ENCODE measurements around the gene MYO7B.

MYO7B gene

GRCh38 chr2:127638361-127639110, 103.1 kb downstream of the MYO7B start:
- DNase-seq (ENCODE audit: low read depth): no peak

GRCh38 chr2:127639111-127639474, 103.6 kb downstream of the MYO7B start:
- DNase-seq (ENCODE audit: low read depth): no peak

DNA sequence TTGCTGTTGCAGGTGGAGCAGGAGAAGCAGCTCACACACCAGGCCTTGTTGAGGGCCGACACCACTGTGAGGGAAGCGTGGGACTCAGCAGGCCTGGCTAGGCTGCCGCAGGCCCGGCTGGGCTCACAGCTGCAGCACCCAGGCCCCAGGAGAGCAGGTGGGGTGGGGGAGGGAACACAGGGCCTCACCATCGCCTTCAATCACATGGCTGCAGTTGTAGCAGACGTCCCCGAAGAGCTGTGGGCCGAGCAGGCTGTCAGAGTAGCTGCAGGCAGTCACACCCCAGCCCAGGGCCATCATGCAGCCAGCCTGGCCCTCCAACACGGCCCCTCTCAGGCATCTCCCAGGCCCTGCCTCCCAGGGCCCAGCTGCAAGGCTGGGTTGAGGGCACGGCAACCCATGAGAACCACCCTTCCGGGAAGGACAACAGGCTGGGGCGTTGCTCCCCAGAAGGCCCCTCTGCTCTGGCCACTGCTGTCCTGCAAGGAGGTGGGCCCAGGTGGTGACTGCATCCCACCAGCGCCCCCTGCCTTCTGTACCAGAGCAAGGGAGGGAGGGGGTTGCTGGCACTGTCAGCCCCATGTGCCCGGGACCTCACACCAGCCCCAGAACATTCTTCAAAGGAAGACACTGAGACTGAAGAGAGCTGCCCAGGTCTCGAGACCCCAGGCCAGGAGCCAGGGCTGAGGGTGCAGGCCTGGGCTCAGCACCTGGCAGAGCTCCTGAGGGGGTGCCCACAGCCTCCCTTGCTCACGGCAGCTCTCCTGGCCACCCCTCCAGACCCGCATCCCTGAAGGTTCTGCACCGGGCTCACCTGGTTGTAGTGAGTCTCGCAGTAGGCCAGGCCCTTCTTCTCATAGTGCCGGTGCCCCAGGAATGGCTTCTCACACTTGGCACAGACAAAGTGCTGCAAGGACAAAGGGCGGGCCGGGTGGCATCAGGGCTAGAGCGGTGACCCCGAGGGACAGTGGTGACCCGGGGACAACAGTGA, 104.9 kb downstream of the MYO7B start:
- no peak for DNase-seq (ENCODE audit: low read depth)

- DNase-seq (ENCODE audit: low read depth): no peak
Measured at GRCh38 chr2:127641133-127641532, 105.7 kb downstream of the MYO7B start.

GRCh38 chr2:127641846-127642507, 106.5 kb downstream of the MYO7B start:
- DNase-seq (ENCODE audit: low read depth): no peak

DNA sequence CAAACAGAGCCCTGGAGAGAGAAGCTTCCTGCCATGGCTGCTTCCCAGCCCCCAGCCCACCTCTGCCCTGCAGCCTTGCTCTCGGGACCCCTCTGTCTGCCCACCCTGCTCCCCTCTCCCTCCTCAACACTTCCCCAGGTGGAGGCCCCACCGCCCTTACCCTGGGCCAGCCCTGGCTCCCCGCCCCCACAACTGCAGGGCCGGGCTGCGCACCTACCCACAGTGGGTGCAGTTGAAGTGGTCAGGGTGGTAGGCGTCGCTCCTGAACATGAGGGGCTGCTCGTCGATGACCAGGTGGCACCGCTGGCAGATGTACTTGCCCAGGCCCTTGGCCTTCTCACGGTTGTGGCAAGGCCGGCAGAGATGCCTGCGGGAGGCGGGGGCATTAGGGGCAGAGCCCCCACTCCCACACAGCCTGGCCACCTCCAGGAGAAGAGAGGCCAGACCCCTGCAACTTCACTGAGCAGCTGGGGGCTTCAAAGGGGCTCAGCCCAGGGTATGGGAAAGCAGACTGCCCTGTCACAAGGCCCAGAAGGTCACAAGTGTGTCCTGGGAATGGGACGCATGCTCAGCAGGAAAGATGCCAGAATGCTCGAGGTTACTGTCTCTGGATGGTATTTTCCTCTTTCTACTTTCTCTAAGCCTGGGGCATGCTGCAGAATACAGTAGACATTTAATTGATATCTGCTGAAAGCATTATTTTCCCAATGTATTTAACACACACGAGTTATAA, 107.4 kb downstream of the MYO7B start:
- DNase-seq (ENCODE audit: low read depth): no peak

- no peak for DNase-seq (ENCODE audit: low read depth)
Measured at GRCh38 chr2:127643439-127644065, 108.1 kb downstream of the MYO7B start.

DNA sequence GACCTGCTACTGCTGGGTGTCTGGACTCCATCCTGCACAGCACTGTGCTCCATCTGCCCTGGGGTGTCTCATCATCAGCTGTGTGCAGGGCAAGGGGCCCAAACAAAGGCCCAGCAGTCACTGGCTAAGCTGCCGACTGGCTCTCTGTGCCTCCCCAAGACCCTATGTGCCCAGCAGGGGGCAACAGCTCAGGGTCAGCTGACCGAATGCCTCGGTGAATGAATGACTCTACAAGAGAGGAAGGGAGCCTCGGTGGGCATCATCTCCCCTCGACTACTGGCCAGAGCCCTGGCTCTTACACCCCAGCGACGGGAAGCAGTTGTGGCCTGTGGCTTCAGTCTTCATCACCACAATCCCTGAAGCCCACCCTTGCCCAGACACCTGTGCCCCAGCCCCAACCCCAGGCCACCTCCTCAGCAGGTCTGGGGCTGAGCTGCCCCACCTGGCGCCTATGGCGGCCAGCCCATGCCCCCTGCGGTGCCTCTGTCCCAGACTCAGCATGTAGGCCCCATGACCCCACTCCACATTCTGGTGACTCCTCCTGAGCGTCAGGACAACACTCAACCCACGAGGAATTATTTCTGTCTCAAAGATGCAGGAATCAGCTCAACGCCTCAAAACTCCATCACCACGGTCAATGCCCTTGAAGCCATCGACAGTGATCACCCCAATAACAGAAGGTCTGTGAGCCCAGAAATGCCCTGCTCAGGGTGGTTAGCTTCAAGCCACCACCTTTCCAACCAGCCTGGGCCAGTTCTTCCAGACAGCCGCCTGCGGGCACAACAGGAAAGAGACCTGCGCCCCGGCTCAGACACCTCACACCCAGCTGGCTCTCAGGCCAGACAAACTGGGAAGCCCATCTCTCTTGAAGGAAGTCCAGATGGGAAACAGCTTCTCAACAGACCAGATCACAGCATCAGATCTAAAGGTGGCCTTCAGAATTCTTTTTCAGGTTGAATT, 108.9 kb downstream of the MYO7B start:
- no peak for DNase-seq (ENCODE audit: low read depth)

DNA sequence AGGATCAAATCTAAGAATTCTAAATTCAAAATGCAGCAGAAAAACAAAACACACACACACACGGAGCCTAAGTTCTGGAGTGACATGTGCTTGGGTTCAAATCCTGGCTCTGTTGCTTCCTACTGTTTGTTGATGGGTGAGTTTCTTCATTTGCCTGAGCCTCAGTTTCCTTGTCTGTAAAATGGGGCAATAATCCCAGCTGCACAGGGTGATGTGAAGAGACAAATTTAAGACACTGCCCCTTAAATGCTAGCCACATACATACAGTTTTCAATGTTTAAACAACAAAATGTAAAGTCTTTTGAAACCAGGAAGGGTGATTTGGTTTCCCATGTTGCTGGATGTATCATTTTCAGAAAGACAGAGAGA, 109.5 kb downstream of the MYO7B start:
- DNase-seq (ENCODE audit: low read depth): no peak

- no peak for DNase-seq (ENCODE audit: low read depth)
Measured at GRCh38 chr2:127645395-127646291, 110.2 kb downstream of the MYO7B start, which contains the start of gene GPR17. Gene GPR17, plus strand, starts transcription at chr2:127646153. Its CDS starts 4,583 bp downstream, at chr2:127650736.

- DNase-seq (ENCODE audit: low read depth): no peak
Measured at GRCh38 chr2:127646487-127647241, 111.2 kb downstream of the MYO7B start.

DNA sequence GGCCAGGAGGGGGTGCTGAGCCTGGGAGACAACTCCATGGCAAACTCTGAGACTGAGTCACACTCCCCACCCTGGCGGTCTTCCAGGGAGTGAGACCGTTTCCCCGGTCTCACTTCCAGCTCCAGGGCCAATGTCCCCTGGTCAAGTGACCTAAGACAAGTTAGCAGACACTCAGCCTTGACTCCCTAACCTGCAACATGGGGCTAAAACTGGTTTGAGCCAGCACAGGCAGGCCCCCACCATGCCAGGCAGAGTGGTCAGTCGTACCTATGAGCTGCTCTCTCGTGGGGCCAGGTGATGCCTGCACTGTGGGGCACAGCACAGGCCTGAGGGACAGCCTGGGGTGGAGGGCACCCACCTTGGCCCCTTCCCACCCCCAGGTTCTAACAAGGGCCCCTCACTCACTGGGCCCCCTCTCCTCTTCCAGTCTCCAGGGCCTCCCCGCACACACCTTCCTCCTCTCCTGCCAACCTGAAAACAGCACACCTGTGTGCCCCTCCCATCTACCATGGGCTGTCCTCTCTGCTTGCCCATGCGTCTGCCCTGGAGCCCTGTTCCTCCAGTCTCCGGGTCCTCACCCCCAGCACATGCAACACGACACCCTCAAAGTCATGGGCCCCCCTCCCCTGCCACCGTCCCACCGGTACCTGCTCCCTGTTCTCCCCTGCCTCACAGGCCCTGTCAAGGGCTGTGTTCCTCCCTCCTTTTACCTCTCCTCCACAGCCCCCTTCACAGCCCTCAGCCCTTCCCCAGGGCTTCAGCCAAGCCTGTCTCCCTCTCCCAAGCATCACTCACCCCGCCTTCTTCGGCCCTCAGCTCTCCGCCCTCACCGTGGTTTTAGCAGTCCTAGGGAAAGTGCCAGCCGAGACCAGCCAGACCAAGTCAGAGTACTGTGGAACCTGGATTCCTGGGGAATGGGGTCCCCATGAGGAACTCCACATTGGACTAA, 112.0 kb downstream of the MYO7B start:
- no peak for DNase-seq (ENCODE audit: low read depth)

- DNase-seq (ENCODE audit: low read depth): no peak
Measured at GRCh38 chr2:127648321-127648720, 112.8 kb downstream of the MYO7B start.

DNA sequence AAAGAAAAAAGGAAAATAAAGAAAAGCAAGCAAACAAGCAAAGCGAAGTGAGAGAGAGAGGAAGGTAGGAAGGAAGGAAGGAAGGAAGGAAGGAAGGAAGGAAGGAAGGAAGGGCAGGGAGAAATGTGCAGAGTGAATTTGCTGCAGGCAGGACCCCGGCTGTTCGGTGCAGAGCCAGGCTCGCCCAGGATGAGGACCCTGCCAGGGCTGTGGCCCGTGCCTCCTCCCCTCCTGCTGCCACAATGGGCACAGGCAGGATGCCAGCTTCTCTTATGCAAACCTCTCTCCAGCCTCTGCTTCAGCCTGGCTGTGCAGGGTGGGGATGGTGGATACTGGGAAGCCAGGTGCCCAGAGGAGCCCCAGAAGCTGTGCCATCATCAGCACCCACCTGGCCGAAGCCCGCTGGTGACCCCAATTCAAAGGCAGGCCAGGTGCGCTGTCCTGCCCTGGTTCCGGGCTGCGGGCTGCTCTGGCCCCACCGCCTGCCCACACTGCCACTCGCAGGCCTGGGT, 113.7 kb downstream of the MYO7B start:
- DNase-seq (ENCODE audit: low read depth): no peak

DNA sequence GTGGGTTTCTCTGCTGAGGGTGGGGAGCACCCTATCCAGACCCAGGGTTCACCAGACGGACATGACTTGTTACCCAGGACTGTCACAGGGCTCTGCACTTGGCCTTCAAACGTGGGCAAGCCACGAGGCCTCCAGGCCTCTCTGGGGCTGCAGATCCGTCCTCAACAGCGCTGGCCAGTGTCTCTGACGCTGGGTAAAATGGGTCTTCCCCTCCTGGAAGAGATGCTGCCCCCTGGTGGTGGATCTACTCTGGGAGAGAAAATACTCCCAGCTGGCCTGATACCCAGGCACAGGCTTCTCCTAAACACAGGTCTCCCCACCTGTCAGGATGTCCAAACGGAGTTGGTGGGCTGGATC, 114.2 kb downstream of the MYO7B start:
- DNase-seq (ENCODE audit: low read depth): peak; percentile 55

- DNase-seq (ENCODE audit: low read depth): no peak
Measured at GRCh38 chr2:127650041-127650784, 114.7 kb downstream of the MYO7B start.
